ENCODE data around the gene KATNAL1. TPM values are rescaled to one million over a fixed set of nuclear protein-coding genes. Genes with fewer than 3 reads are reported as not detected.

Gene KATNAL1
- total RNA-seq, 1 experiment from 2014 or later, result 11.2 TPM

DNA sequence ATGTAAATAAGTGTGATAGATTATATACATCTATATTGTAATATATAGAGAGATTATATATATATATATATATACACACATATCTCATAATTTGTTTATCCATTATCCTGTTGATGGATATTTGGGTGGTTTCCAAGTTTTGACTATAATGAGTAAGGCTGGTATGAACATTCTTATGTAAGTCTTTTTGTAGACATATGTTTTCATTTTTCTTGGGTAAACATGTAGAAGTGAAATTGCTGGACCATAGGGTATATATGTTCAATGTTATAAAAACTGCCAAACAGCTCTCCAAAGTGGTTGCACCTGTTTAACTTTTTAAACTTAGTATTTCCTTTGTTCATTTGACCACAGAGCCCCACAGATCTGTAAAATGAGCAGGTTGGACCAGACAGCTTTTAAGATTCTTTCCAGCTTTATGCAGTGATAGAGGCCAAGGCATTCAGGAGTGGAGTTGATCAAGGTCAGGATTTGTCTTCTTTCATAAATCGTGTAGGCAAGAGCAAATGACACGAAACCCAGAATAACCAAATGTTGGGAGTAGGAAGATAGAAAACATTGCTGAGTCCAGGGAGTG is 21.7 kb upstream of the KATNAL1 start:
- no peak overlapping the region for H3K27ac Mint-ChIP-seq
- Histone ChIP-seq H3K23me2 (ENCODE audit: insufficient read length, low read depth, low read length, poor library complexity, severe bottlenecking) (no peaks in the 10 kb centered on the region), H2BK20ac (ENCODE audit: low read depth, low read length, poor library complexity, severe bottlenecking) (no peak overlapping the region), H3K14ac (ENCODE audit: insufficient read depth, low read length) (no peak overlapping the region), H2AK5ac (ENCODE audit: insufficient read length, low read length) (no peak overlapping the region), H3K23ac (ENCODE audit: insufficient read length, low read depth, low read length) (no peak overlapping the region), H3K27ac (ENCODE audit: insufficient read length, low read depth, low read length) (no peak overlapping the region), H3K79me2 (ENCODE audit: insufficient read depth, low read length) (no peaks in the 10 kb centered on the region), H3K18ac (ENCODE audit: insufficient read length, low read depth, low read length) (no peak overlapping the region), H4K91ac (ENCODE audit: insufficient read length, low read depth, low read length) (no peak overlapping the region), H2BK15ac (ENCODE audit: low read depth, low read length) (no peak overlapping the region), H4K8ac (replicated peaks; ENCODE audit: insufficient read length, low read depth, low read length) (no peak overlapping the region), H2BK120ac (ENCODE audit: low read depth, low read length, poor library complexity, severe bottlenecking) (no peak overlapping the region), H2AFZ (ENCODE audit: low read length) (no peak overlapping the region), H3K9me3 (ENCODE audit: control insufficient read depth, low read depth, low read length) (no peaks in the 10 kb centered on the region), H2BK5ac (ENCODE audit: insufficient read length, low read length) (no peak overlapping the region), H4K5ac (ENCODE audit: insufficient read length, low read depth, low read length) (no peak overlapping the region), H3K27me3 (ENCODE audit: insufficient read depth, low read length) (no peaks in the 10 kb centered on the region), H3K9ac (ENCODE audit: extremely low read depth, insufficient read length, low read length) (no peak overlapping the region), H4K20me1 (ENCODE audit: control insufficient read depth, insufficient read depth, insufficient read length) (no peaks in the 10 kb centered on the region), H3T11ph (ENCODE audit: low read length) (no peak overlapping the region), H3K79me1 (ENCODE audit: insufficient read depth, low read depth, low read length, poor library complexity, severe bottlenecking) (no peaks in the 10 kb centered on the region), H2BK12ac (ENCODE audit: insufficient read length, low read depth, low read length) (no peak overlapping the region), H3K4me2 (ENCODE audit: insufficient read depth, insufficient read length, low read length) (no peak overlapping the region), H3K4ac (ENCODE audit: low read depth, low read length) (no peak overlapping the region), H3K4me1 (ENCODE audit: insufficient read depth, low read length) (no peaks in the 10 kb centered on the region), H3K56ac (ENCODE audit: insufficient read length, low read depth, low read length) (no peak overlapping the region)
- peaks cover 15% of the 10 kb centered on the region for H3K27me3 Mint-ChIP-seq (ENCODE audit: low read depth)
- WGBS (ENCODE audit: extremely low coverage, insufficient read length, low lambda C conversion rate), result no CpG with 5 or more reads among the region's 2 CpGs
- TF ChIP-seq, protein P1, sequence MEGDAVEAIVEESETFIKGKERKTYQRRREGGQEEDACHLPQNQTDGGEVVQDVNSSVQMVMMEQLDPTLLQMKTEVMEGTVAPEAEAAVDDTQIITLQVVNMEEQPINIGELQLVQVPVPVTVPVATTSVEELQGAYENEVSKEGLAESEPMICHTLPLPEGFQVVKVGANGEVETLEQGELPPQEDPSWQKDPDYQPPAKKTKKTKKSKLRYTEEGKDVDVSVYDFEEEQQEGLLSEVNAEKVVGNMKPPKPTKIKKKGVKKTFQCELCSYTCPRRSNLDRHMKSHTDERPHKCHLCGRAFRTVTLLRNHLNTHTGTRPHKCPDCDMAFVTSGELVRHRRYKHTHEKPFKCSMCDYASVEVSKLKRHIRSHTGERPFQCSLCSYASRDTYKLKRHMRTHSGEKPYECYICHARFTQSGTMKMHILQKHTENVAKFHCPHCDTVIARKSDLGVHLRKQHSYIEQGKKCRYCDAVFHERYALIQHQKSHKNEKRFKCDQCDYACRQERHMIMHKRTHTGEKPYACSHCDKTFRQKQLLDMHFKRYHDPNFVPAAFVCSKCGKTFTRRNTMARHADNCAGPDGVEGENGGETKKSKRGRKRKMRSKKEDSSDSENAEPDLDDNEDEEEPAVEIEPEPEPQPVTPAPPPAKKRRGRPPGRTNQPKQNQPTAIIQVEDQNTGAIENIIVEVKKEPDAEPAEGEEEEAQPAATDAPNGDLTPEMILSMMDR (conservative IDR thresholded peaks at IDR 0.05), result no peak
- peaks cover 0 to 14% (median 0%) of the 10 kb centered on the region in 3 experiments; a peak in 2 of 7 replicates for H3K36me3 Mint-ChIP-seq (ENCODE audit: insufficient read depth in 1 of 3, low read depth in 3 of 3)
- H3K4me1 Mint-ChIP-seq, result no peaks in the 10 kb centered on the region
- peaks cover 0 to 22% of the 10 kb centered on the region in 2 experiments; a peak in 3 of 5 replicates for H3K9me3 Mint-ChIP-seq
- H3K4me3 Mint-ChIP-seq, result no peak overlapping the region
- DNase-seq, result no peak
